Measurements from ENCODE around the gene UBE2L3.
"Not testable (repeated sequence)": the region's sequence is repeated elsewhere in the genome, so short reads cannot be mapped to it uniquely, and the experiment has no call there.

Gene UBE2L3

GRCh38 chr22:21573293-21573734 lies 5.8 kb downstream of the UBE2L3 start:
- no peak for DNase-seq

- no peak for DNase-seq
Measured at GRCh38 chr22:21573750-21574494, 6.4 kb downstream of the UBE2L3 start.

- no peak for DNase-seq
Measured at GRCh38 chr22:21579474-21579851, 11.9 kb downstream of the UBE2L3 start.

- DNase-seq: not testable (repeated sequence)
Measured at GRCh38 chr22:21580623-21581007, 13.1 kb downstream of the UBE2L3 start.

- not testable (repeated sequence) for DNase-seq
Measured at GRCh38 chr22:21581009-21581713, 13.6 kb downstream of the UBE2L3 start.

GRCh38 chr22:21582801-21583740 lies 15.6 kb downstream of the UBE2L3 start:
- DNase-seq: no peak

GRCh38 chr22:21585389-21585788 lies 17.9 kb downstream of the UBE2L3 start:
- no peak for DNase-seq

- DNase-seq: no peak
Measured at GRCh38 chr22:21587803-21588611, 20.5 kb downstream of the UBE2L3 start.

- DNase-seq: no peak
Measured at GRCh38 chr22:21589396-21589795, 21.9 kb downstream of the UBE2L3 start.

- DNase-seq: no peak
Measured at GRCh38 chr22:21590809-21591641, 23.5 kb downstream of the UBE2L3 start.

GRCh38 chr22:21591695-21592094 lies 24.2 kb downstream of the UBE2L3 start:
- no peak for DNase-seq

- no peak for DNase-seq
Measured at GRCh38 chr22:21592422-21592821, 24.9 kb downstream of the UBE2L3 start.

- no peak for DNase-seq
Measured at GRCh38 chr22:21593406-21594232, 26.1 kb downstream of the UBE2L3 start.

- DNase-seq: no peak
Measured at GRCh38 chr22:21594865-21595452, 27.4 kb downstream of the UBE2L3 start.

GRCh38 chr22:21596356-21597135 lies 29.0 kb downstream of the UBE2L3 start:
- DNase-seq: not testable (repeated sequence)

- no peak for DNase-seq
Measured at GRCh38 chr22:21598302-21598701, 30.8 kb downstream of the UBE2L3 start.

GRCh38 chr22:21599053-21599893 lies 31.8 kb downstream of the UBE2L3 start:
- no peak for DNase-seq

- DNase-seq: no peak
Measured at GRCh38 chr22:21602579-21602978, 35.1 kb downstream of the UBE2L3 start.
